HL-60 (cell line): ENCODE data around the gene LMLN.

Experiments used
- GABPA ChIP-seq: IDR thresholded peaks from 2 replicates; pipeline ENCODE4 v1.6.1; 2012; ENCODE audit warnings: low read depth
- POLR2AphosphoS5 ChIP-seq: IDR thresholded peaks from 2 replicates; pipeline ENCODE4 v1.6.1; 2012; ENCODE audit warnings: low read depth
- TF ChIP-seq, protein P1 (sequence below): IDR thresholded peaks from one replicate; pipeline ENCODE4 v1.5.1; 2011; ENCODE audit warnings: low read length, control low read depth, inconsistent platforms; ENCODE audit not compliant: insufficient read depth

DNA sequence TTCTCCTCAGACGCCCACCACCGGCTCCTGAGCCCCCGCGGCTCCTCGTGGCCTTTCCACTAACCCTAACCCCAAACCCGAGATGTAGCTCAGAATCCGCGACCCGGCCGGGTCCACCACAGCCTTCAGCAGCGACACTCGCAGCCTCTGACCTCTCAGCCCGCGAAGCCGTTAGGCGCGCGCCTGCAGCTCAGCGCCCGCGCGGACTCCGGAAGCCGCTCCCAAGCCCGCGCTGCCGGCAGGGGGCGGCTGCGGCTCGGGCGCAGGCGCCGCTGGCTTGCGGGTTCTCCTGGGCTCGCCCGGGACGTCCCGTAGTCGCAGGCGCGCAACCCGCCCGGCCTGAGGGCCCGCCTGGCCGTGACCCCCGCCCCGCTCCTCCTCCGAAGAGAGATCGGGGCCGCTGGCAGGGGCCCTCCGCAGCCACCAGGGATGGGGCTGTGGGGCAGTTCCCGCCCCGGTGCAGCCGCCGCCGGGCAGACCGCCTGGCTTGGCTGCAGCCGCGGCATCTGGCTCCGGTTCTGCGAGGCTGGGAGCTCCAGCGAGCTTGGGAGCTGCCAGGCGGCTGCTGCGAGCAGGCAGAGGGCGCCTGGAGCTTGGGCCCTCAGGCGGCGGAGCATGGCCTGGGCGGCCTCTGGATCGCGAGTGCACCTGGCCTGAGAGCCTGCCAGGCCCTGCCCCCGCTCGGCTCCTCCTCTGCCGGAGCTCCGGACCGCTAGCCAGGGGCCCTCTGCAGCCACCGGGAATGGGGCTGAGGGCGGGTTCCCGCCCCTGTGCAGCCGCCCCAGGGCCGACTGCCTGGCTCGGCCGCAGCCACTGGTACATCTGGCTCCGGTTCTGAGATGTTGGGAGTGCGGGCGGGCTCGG, 120.7 kb downstream of the LMLN start:
- TF ChIP-seq, protein P1, sequence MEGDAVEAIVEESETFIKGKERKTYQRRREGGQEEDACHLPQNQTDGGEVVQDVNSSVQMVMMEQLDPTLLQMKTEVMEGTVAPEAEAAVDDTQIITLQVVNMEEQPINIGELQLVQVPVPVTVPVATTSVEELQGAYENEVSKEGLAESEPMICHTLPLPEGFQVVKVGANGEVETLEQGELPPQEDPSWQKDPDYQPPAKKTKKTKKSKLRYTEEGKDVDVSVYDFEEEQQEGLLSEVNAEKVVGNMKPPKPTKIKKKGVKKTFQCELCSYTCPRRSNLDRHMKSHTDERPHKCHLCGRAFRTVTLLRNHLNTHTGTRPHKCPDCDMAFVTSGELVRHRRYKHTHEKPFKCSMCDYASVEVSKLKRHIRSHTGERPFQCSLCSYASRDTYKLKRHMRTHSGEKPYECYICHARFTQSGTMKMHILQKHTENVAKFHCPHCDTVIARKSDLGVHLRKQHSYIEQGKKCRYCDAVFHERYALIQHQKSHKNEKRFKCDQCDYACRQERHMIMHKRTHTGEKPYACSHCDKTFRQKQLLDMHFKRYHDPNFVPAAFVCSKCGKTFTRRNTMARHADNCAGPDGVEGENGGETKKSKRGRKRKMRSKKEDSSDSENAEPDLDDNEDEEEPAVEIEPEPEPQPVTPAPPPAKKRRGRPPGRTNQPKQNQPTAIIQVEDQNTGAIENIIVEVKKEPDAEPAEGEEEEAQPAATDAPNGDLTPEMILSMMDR, result peak; percentile 44
- TF ChIP-seq POLR2AphosphoS5 (peak; percentile 68), GABPA (0 out of 2 replicates have a peak, but pooled peaks have one; percentile 38)
